Measurements from ENCODE around the gene BROX. TPM values are rescaled to one million over a fixed set of nuclear protein-coding genes. Genes with fewer than 3 reads are reported as not detected.

The BROX gene, protein sequence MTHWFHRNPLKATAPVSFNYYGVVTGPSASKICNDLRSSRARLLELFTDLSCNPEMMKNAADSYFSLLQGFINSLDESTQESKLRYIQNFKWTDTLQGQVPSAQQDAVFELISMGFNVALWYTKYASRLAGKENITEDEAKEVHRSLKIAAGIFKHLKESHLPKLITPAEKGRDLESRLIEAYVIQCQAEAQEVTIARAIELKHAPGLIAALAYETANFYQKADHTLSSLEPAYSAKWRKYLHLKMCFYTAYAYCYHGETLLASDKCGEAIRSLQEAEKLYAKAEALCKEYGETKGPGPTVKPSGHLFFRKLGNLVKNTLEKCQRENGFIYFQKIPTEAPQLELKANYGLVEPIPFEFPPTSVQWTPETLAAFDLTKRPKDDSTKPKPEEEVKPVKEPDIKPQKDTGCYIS
- 29.8 and 35.1 TPM in 2 replicates for total RNA-seq

DNA sequence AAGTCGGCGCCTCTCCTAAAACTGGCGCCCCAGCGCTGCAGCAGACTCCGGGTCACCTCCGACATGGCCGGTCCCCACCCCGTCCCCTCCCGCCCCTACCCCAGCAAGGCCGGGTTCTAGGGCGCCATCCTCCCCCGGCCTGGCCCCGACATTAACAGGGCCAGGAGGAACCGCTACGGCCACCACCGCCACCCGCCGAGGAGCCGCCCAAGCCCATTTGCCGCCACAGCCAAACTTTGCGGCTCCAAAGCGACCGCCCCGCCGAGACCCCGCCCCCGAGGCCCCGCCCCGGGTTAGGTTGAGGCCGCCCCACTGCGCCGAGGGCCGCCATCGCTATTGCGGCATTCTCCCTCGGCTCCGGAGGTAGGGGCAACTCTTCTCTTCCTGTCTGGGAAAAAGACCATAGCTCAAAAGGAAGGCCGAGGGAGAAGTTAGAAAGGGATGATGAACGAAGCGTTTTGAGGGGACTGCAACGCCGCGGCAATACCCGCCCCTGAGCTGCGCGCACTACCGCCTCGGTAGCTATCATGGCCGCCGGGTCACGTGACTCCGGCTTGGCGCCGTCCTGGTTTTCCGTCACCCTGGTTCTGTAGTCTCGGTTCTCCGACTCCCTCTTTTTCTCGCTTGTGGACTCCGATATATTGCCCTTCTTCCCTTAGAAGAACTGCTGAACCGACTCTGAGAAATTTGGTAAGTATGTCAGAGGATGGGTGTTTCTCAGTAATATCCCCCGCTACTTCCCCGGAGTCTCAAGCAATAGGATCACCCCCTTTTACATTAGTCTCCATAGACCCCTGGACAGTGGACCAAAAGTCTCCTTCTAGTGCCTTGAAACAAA, at the start of gene BROX, which contains the start of gene AIDA:
TSS of gene BROX (plus strand) at position 312 of the 838 bp plus-strand sequence. CDS start 3,136 bp downstream, outside the sequence.
TSS of gene AIDA (minus strand) at position 239 of the 838 bp plus-strand sequence. CDS start at position 65, 174 bp downstream.

DNA sequence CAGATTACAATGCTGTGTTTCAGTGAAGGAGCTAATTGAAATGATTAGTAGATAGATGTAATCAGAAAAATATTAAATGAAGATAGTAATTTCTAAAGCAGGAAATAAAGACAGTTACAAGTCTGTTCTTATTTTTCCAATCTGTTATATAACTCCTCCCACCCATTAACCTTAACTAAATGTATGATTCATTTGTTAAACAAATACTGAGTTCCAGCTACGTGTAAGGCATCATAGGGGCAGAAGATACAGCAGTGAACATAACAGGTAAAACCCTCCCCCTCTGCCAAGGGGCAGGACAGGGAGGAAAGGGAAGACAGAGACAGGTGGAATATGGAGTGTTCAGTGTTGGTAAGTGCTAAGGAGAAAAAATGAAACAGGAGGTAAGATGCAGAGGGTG, 24.6 kb downstream of the BROX start, which contains the start of gene FAM177B:
TSS of gene FAM177B (plus strand) at position 231 of the 400 bp plus-strand sequence. CDS start 9,344 bp downstream, outside the sequence.

Other genes with a start within 250 kb of the BROX start
- gene HHIPL2, start 164.5 kb upstream of the BROX start, total RNA-seq: not detected in 2 replicates
- 1.9 and 5.9 TPM in 2 replicates for gene TAF1A, start 122.6 kb upstream of the BROX start, total RNA-seq
- 15.1 and 19.7 TPM in 2 replicates for gene MIA3, start 94.5 kb upstream of the BROX start, total RNA-seq
- gene AIDA, start 73 bp upstream of the BROX start, total RNA-seq: 22.7 and 29.6 TPM in 2 replicates
- gene FAM177B, start 24.6 kb downstream of the BROX start, total RNA-seq: not detected in 2 replicates
- gene DISP1, start 102.5 kb downstream of the BROX start, total RNA-seq: 0.70 and 0.99 TPM in 2 replicates

All from airway epithelial cell (primary cell).